Esophagus squamous epithelium (tissue), 4 donors: ENCODE measurements around the gene HOXA9.

Experiments used
- CTCF ChIP-seq, 6 experiments: fragments of 450-650 bp in 4 of 6; fragments of 200-600 bp in 2 of 6; sonication (generic) in 2 of 6; IDR thresholded peaks; one replicate each; pipeline ENCODE4 v1.5.1; 2016 to 2019; ENCODE audit warnings: antibody characterized with exemption in 6 of 6, mild to moderate bottlenecking in 4 of 6, moderate library complexity in 4 of 6
- POLR2A ChIP-seq, 4 donors: fragments of 450-650 bp; IDR thresholded peaks; one replicate each; pipeline ENCODE4 v1.6.1; 2017; ENCODE audit warnings: antibody characterized with exemption in 4 of 4, mild to moderate bottlenecking in 4 of 4, moderate library complexity in 3 of 4

GRCh38 chr7:27143023-27143949, 22.1 kb downstream of the HOXA9 start, which contains the start of gene HOXA5:
- TF ChIP-seq CTCF (IDR thresholded peaks at IDR 0.05) (peak; percentile 74 to 98 (median 92)), POLR2A (IDR thresholded peaks at IDR 0.05) (peak in 3 of 4 donors; percentile 81 to 89 (median 82))
